Measurements from ENCODE around the gene ACOT13.
"Not testable (repeated sequence)": the region's sequence is repeated elsewhere in the genome, so short reads cannot be mapped to it uniquely, and the experiment has no call there.

ACOT13 gene

GRCh38 chr6:24692848-24693592 is 26.1 kb downstream of the ACOT13 start:
- H3K4me3 ChIP-seq (ENCODE audit: low read depth, low read length): no peak overlapping the region
- no peaks in the 10 kb centered on the region for H3K36me3 ChIP-seq
- H3K9me3 ChIP-seq: no peaks in the 10 kb centered on the region
- TF ChIP-seq, protein P1, sequence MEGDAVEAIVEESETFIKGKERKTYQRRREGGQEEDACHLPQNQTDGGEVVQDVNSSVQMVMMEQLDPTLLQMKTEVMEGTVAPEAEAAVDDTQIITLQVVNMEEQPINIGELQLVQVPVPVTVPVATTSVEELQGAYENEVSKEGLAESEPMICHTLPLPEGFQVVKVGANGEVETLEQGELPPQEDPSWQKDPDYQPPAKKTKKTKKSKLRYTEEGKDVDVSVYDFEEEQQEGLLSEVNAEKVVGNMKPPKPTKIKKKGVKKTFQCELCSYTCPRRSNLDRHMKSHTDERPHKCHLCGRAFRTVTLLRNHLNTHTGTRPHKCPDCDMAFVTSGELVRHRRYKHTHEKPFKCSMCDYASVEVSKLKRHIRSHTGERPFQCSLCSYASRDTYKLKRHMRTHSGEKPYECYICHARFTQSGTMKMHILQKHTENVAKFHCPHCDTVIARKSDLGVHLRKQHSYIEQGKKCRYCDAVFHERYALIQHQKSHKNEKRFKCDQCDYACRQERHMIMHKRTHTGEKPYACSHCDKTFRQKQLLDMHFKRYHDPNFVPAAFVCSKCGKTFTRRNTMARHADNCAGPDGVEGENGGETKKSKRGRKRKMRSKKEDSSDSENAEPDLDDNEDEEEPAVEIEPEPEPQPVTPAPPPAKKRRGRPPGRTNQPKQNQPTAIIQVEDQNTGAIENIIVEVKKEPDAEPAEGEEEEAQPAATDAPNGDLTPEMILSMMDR (IDR thresholded peaks at IDR 0.05; ENCODE audit: low read depth, low read length): no peak
- H3K27me3 ChIP-seq: no peaks in the 10 kb centered on the region
- H3K4me1 ChIP-seq: no peaks in the 10 kb centered on the region
- no peak for DNase-seq

DNA sequence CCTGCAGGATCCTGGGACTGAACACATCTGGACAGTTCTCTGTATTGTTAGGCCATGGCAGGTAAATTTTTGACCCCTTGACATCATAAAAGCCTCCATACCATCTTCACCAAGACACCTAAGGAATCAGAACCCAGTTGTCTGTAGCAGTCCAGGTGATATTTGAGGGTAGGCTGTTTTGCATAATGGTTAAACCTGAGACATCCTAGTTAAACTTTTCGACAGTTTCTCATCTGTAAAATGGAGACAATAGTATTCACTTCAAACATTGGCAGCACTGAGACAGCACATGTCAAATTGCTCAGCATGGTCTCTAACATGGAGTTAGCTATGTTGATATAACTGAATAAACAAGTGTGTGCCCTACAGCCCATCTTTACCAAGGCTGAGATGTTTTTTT is 27.3 kb downstream of the ACOT13 start:
- Histone ChIP-seq H3K4me1 (no peaks in the 10 kb centered on the region), H3K27me3 (no peaks in the 10 kb centered on the region), H3K36me3 (no peaks in the 10 kb centered on the region), H3K9me3 (no peaks in the 10 kb centered on the region), H3K4me3 (ENCODE audit: low read depth, low read length) (no peak overlapping the region)
- DNase-seq: no peak
- TF ChIP-seq, protein P1 (IDR thresholded peaks at IDR 0.05; ENCODE audit: low read depth, low read length): no peak

GRCh38 chr6:24695635-24696034 is 28.8 kb downstream of the ACOT13 start:
- DNase-seq: peak; percentile 22
- H3K36me3 ChIP-seq; H3K9me3 ChIP-seq; H3K4me3 ChIP-seq (ENCODE audit: low read depth, low read length); H3K4me1 ChIP-seq; H3K27me3 ChIP-seq: not testable (repeated sequence)
- TF ChIP-seq, protein P1 (IDR thresholded peaks at IDR 0.05; ENCODE audit: low read depth, low read length): peak; percentile 43

- Histone ChIP-seq H3K4me1 (no peaks in the 10 kb centered on the region), H3K36me3 (no peaks in the 10 kb centered on the region; the same call in 1 of the 2 replicates), H3K9me3 (no peaks in the 10 kb centered on the region), H3K27me3 (no peaks in the 10 kb centered on the region), H3K4me3 (ENCODE audit: low read depth, low read length) (no peak overlapping the region)
- no peak for DNase-seq
- TF ChIP-seq, protein P1 (IDR thresholded peaks at IDR 0.05; ENCODE audit: low read depth, low read length): no peak
Measured at GRCh38 chr6:24696097-24696496, 29.2 kb downstream of the ACOT13 start.

GRCh38 chr6:24699521-24700359 is 32.9 kb downstream of the ACOT13 start:
- TF ChIP-seq, protein P1 (IDR thresholded peaks at IDR 0.05; ENCODE audit: low read depth, low read length): no peak
- DNase-seq: no peak
- peaks cover 27% of the 10 kb centered on the region for H3K36me3 ChIP-seq

More at GRCh38 chr6:24699521-24700359, 32.9 kb downstream of the ACOT13 start:
- H3K4me3 ChIP-seq (ENCODE audit: low read depth, low read length): no peak overlapping the region
- H3K4me1 ChIP-seq: no peaks in the 10 kb centered on the region
- H3K27me3 ChIP-seq: no peaks in the 10 kb centered on the region
- no peaks in the 10 kb centered on the region for H3K9me3 ChIP-seq
